GM12872 (cell line): Measurements from ENCODE around the gene ELOVL5.

Source experiments
- CTCF ChIP-seq: IDR thresholded peaks from 3 replicates; pipeline ENCODE4 v1.5.1; 2011; ENCODE audit warnings: low read depth, mild to moderate bottlenecking, low read length, moderate library complexity; ENCODE audit not compliant: insufficient read depth

ELOVL5 gene

GRCh38 chr6:53366128-53366641 lies 17.4 kb upstream of the ELOVL5 start:
- TF ChIP-seq CTCF, result no peak

- no peak for TF ChIP-seq CTCF
These were observed 14.8 kb upstream of the ELOVL5 start for GRCh38 chr6:53363341-53364079.

DNA sequence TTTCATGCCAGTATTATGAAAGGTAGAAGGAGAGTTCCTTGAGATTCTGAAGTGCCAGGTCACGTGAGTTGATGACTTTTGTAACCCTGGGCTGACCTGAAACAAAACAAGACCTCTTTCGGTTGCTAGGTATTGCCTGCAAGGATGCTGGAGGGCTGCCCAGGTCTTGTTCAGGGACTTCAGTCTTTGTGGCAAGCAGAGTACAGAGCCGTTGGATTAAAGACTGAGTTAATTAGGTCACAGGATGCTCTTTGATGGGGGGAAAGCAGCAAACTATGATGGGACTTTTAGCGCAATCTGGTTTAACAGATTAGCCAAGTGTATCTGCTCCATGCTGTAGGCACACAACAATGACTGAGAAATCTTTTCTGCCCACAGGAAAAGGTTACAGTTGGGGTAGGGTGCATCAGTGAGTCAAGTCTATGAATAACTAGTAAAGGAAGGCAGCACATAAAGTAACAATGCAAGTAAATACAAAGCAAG lies 12.8 kb upstream of the ELOVL5 start:
- no peak for TF ChIP-seq CTCF

DNA sequence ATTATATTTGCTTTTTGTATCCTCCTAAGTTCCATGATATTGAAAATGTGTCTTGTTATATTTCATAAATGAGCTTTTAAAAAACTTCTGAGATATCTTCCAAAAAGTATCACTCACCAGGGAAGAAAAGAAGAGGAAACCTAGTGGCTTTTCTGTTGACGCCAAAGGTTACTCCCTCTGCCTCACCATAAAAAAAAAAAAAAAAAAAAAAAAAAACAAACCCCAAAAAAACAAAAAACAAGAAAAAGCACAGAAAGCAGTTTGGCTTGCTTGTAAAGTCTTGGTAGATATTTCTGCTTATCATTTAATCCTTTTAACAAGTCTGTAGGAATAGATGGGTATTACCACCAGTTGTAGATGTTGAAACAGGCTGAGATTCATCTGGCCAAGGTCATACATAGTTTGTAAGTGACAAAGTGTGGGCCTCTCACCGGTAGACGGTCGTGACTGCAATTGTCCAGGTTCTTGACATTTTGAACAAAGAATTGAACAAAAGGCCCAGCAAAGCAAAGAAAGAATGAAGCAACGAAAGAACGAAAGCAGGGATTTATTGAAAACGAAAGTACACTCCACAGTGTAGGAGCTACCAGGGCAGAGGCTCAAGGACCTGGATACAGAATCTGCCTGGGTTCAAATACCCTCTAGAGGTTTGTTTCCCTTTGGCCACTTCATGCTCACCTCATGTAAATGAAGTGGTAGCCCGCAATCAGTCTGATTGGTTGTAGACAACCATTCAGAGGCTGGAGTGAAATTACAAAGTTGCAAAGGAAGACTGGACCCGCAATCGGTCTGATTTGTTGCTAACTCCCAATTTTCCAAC lies 11.6 kb upstream of the ELOVL5 start:
- TF ChIP-seq CTCF, result no peak

- TF ChIP-seq CTCF, result no peak
These were observed 11.0 kb upstream of the ELOVL5 start for GRCh38 chr6:53359843-53360092.

DNA sequence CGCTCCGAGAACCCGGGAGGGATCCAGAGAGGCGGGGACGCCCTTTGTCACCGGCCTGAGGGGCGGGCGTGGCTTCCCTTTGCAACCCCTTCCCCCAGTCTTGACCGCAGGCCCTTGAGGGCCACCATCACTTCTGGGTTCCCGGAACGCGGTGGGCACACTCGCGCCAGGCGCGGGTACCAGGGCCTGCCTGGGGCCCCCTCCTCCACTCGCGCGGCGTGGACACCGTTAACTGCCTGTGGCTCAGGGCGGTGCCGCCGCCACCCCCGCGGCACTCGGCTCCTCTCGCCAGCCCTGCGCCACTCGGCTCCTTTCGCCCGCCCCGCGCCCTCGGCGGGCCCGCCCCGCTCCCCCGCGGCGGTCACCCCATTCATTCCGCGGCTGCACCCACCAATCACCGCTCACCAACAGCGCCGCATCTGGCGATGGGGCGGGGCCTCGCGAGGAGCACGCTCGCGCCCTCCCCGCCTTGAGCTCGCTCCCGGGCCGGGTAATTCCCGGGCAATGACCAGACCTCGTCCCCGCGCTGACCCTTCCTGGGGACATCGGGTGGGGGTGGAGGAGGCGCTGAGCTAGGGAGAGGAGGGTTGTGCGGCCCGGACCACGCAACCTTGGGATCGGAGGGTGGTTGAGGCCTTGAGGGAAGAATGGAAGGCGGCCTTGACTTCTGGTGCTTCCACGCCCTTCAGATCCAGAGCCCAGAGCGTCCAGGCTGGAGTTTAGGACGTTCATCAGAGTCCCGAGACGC lies 10.5 kb upstream of the ELOVL5 start:
- TF ChIP-seq CTCF, result no peak

DNA sequence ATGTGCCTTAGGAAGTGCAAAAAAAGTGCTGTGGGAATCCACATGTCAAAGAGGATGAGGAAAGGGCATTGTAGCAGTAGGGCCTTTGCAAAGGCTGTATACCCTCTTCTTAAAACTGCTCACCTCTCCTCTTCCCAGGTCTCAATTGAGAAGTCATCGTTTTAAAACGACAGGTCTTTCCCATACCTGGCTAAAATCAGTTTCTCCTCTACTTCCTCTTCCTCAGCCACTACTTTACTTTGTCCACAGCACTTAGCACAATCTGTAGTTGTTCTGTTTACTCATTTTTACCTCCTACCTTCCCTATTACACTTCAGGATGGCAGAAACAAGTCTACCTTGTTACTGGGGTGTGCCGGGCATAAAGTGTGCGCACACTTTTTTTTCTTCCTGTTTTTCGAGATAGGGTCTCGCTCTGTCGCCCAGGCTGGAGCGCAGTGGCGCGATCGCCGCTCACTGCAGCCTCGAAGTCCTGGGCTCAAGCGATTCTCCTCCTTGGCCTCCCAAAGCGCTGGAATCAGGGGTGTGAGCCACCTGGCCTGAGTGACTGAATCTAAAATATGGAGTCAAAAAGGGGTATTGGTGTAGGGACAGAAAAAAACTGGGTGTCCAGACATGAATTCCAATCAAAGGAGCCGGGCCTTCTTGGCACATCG lies 9.8 kb upstream of the ELOVL5 start:
- TF ChIP-seq CTCF, result no peak
